ENCODE measurements around the gene PRKD2. TPM values are rescaled to one million over a fixed set of nuclear protein-coding genes. Genes with fewer than 3 reads are reported as not detected.
A peak's percentile ranks its signal among the peaks of the same experiment; 100 is the strongest.

The PRKD2 gene
- total RNA-seq, 2 donors from 2014 or later, result 18.9 to 58.3 TPM

GRCh38 chr19:46746281-46747057, 29.6 kb upstream of the PRKD2 start, which contains the start of gene STRN4:
Gene STRN4 (minus strand): TSS chr19:46746450. CDS start chr19:46746430, 20 bp downstream.
- Histone ChIP-seq H3K4me1 (peaks cover 27% of the 10 kb centered on the region), H3K9me3 (no peaks in the 10 kb centered on the region), H3K36me3 (replicated peaks in 1 of 2; ENCODE audit: insufficient read depth in 1 of 2, low read depth in 2 of 2) (no peaks in the 10 kb centered on the region), H3K27me3 (no peaks in the 10 kb centered on the region), H3K27ac (peak within 1 kb of the TSS in 3 of 4 donors; percentile 72 to 84 (median 84)), H3K4me3 (peak within 1 kb of the TSS; percentile 96 to 99)
- DNase-seq (peak in 3 of 4 donors; percentile 43 to 61 (median 43)), ATAC-seq (peak; percentile 76)
- WGBS, 2 donors, result 2 to 6% methylated on average over 4 to 33 of the region's 74 CpGs
- intact Hi-C loops (cut with DNase I), result no loop called here
- no peak for TF ChIP-seq POLR2A (IDR thresholded peaks at IDR 0.05)
- TF ChIP-seq CTCF (IDR thresholded peaks at IDR 0.05), result no peak

- ATAC-seq (peak; percentile 62), DNase-seq (peak in 1 of 4 donors; percentile 35)
- intact Hi-C loops (cut with DNase I), result no loop called here
- Histone ChIP-seq H3K4me1 (peaks cover 28% of the 10 kb centered on the region), H3K9me3 (no peaks in the 10 kb centered on the region), H3K27me3 (no peaks in the 10 kb centered on the region), H3K36me3 (replicated peaks in 1 of 2; ENCODE audit: insufficient read depth in 1 of 2, low read depth in 2 of 2) (no peaks in the 10 kb centered on the region), H3K4me3 (peak within 1 kb of the TSS; percentile 96 to 99), H3K27ac (peak within 1 kb of the TSS in 3 of 4 donors; percentile 72 to 84 (median 84))
- 1% methylated on average over 20 to 33 of the region's 68 CpGs for WGBS, 2 donors
- TF ChIP-seq POLR2A (IDR thresholded peaks at IDR 0.05) (peak in 1 of 3 donors; percentile 26), CTCF (IDR thresholded peaks at IDR 0.05) (no peak)
Measured at GRCh38 chr19:46745521-46746280, 28.8 kb upstream of the PRKD2 start, which contains the start of gene FKRP. Gene FKRP (plus strand): TSS chr19:46746057. CDS start chr19:46755451, 9,394 bp downstream.

GRCh38 chr19:46745030-46745429, 28.1 kb upstream of the PRKD2 start:
- TF ChIP-seq CTCF (IDR thresholded peaks at IDR 0.05) (no peak), POLR2A (IDR thresholded peaks at IDR 0.05) (no peak)
- no peaks in the 10 kb centered on the region for H3K36me3 ChIP-seq (replicated peaks in 1 of 2; ENCODE audit: insufficient read depth in 1 of 2, low read depth in 2 of 2)
- ATAC-seq (no peak), DNase-seq (no peak)
- peak overlapping the region; percentile 96 to 99 for H3K4me3 ChIP-seq
- peak overlapping the region in 1 of 4 donors; percentile 84 for H3K27ac ChIP-seq
- H3K4me1 ChIP-seq, result peaks cover 32% of the 10 kb centered on the region
- H3K9me3 ChIP-seq, result no peaks in the 10 kb centered on the region
- intact Hi-C loops (cut with DNase I), result no loop called here
- H3K27me3 ChIP-seq, result no peaks in the 10 kb centered on the region
- 15 to 20% methylated on average over 8 of the region's 8 CpGs for WGBS, 2 donors

- no peak overlapping the region for H3K27ac ChIP-seq
- no peaks in the 10 kb centered on the region for H3K27me3 ChIP-seq
- DNase-seq (no peak), ATAC-seq (no peak)
- no peak overlapping the region for H3K4me3 ChIP-seq
- no peaks in the 10 kb centered on the region for H3K36me3 ChIP-seq (replicated peaks in 1 of 2; ENCODE audit: insufficient read depth in 1 of 2, low read depth in 2 of 2)
- H3K9me3 ChIP-seq, result no peaks in the 10 kb centered on the region
- H3K4me1 ChIP-seq, result peaks cover 38% of the 10 kb centered on the region
- TF ChIP-seq POLR2A (IDR thresholded peaks at IDR 0.05) (no peak), CTCF (IDR thresholded peaks at IDR 0.05) (no peak)
- 86 to 90% methylated on average over 12 of the region's 12 CpGs for WGBS, 2 donors
- intact Hi-C loops (cut with DNase I), result no loop called here
Measured at GRCh38 chr19:46744005-46744691, 27.2 kb upstream of the PRKD2 start.
